ENCODE data around the gene USP51. TPM values are rescaled to one million over a fixed set of nuclear protein-coding genes. Genes with fewer than 3 reads are reported as not detected.
A peak's percentile ranks its signal among the peaks of the same experiment; 100 is the strongest.
"Not testable (repeated sequence)": the region's sequence is repeated elsewhere in the genome, so short reads cannot be mapped to it uniquely, and the experiment has no call there.

USP51 gene
- total RNA-seq, 1 experiment from 2014 or later: 2.0 TPM

DNA sequence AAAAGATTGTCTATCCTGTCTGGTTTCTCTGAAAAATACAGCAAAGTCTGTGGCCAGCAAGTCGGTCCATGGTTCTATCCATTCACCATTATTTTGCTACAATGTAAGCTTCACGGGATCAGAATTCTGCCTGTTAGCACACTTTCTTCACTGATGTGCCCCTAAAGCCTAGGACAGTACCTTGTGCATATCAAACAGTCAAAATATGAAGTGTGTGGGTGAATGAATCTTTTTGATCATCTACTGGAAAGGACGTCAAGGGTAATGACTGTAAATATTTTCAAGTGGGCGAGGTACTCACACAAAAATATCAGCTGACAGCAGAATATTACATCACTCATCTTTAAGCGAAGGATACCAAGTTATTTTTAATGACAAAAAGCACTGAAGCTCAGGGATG is 24.5 kb downstream of the USP51 start:
- not testable (repeated sequence) for DNase-seq (ENCODE audit: low read depth)

DNA sequence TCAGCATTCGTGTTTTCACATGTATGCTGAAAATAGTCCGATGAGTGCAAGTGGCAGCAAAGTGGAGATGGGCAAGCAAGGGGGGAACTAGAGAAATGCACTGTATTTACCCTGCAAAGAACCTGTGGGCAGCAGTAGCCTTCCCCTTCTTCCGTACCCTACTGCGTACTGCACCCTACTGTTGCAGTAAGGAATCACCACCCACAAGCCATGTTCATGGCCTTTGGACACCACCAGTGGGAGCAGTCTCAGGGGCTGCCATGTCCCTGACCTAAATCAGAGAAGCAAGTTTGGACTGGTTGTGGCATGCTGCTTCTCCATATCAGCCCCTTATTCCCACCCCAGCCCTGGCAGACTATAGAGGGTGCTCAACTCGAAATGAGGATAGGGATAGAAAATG is 25.6 kb downstream of the USP51 start:
- not testable (repeated sequence) for DNase-seq (ENCODE audit: low read depth)

DNA sequence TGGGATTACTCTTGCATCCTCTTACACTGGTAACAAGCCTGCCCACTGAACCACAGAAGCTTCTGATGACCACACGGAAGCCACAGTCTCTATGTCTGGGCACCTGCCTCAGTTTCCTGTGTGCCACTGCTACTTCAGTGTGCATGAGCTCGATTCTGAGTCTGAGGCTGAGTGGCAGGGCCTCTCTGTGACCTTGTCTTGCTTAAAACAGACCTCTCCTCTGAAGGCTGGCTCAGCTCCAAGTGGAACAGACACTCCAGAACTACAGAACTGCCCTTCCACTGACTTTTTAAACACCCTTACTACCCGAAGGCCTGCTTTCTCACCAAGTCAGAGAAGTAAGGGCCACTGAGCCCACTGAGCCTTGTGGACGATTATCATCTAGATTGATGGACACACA is 29.7 kb downstream of the USP51 start:
- not testable (repeated sequence) for DNase-seq (ENCODE audit: low read depth)

DNA sequence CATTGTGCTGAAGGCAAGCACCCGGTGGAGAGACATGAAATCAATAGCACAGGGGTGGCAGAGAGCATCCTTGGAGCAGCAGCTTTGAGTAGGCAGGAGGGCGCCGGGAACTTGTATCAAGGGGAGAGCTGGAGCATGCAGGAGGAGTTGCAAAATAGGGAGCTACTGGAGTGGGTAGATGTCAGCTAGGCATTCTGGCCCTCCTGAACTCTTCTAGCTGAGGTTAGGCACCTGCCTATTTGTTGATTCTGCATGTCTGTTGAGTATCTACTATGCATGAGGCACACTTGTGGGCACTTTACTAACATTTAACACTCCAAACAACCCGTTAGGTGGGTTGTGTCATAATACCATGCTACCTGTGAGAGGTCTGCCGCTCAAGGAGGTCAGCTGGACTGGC is 30.2 kb downstream of the USP51 start:
- DNase-seq (ENCODE audit: low read depth): not testable (repeated sequence)

DNA sequence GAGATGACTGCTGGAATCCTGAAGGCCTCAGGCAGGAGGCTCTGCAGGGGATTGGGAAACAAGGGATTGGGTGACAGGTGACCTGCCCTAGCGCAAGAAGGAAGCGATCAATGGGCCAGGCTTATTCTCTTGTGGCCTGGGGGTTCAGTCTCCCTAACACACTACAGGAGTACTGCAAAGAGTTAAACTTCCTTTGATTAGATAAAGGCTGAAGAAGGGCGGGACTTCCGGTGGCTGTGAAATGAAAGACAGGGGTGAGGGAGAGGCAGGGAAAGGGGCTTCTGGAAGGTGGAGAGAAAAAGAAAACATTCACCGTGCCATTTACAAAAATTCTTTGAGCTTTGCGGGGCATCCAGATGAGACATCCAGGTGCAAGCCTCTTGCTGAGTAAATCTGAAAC is 33.9 kb downstream of the USP51 start:
- DNase-seq (ENCODE audit: low read depth): not testable (repeated sequence)

DNA sequence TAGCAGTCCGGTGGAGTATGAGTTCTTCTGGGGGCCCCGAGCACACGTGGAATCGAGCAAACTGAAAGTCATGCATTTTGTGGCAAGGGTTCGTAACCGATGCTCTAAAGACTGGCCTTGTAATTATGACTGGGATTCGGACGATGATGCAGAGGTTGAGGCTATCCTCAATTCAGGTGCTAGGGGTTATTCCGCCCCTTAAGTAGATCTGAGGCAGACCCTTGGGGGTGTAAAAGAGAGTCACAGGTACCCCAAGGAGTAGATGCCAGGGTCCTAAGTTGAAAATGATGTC is 36.9 kb downstream of the USP51 start:
- DNase-seq (ENCODE audit: low read depth): peak; percentile 2

DNA sequence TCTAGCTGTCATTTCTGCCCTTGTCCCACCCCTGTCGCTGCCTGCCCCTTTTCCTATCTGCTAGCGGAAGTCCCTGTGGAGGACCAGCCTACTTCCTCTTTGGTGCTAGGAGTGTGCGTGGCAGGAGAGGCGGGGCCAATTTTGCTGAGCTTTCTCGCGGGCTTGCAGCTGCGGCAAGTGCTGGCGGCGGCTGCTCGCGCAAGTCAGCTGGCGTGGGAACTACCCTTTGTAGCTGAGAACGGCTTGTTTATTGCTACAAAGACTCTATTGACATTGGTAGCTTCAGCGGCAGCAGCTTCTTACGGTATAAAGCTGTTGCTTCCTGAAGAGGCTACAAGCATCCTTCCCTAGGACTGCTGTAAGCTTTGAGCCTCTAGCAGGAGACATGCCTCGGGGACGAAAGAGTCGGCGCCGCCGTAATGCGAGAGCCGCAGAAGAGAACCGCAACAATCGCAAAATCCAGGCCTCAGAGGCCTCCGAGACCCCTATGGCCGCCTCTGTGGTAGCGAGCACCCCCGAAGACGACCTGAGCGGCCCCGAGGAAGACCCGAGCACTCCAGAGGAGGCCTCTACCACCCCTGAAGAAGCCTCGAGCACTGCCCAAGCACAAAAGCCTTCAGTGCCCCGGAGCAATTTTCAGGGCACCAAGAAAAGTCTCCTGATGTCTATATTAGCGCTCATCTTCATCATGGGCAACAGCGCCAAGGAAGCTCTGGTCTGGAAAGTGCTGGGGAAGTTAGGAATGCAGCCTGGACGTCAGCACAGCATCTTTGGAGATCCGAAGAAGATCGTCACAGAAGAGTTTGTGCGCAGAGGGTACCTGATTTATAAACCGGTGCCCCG is 37.4 kb downstream of the USP51 start, which contains the start of gene MAGEH1:
Gene MAGEH1, plus strand, starts transcription at position 138 of the 843 bp plus-strand sequence. Its CDS starts 248 bp downstream, at position 386.
- peak; percentile 82 for DNase-seq (ENCODE audit: low read depth)

DNA sequence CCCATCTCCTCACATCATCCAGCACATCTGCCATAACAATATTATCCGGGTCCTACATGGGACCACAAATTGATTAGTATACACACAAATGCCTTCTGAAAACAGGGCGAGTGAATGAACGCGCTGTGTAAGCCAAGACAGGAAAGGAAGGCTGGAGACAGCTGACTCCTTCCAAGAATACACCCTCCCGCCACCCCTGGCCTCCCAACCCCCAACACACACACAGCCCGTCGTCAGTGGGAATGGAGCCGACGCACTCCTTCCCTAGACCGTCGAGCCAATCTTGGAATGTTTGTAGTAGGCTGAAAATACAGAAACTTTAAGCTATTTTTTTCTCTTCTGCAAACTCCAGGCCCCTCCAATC is 38.0 kb downstream of the USP51 start:
- no peak for DNase-seq (ENCODE audit: low read depth)

DNA sequence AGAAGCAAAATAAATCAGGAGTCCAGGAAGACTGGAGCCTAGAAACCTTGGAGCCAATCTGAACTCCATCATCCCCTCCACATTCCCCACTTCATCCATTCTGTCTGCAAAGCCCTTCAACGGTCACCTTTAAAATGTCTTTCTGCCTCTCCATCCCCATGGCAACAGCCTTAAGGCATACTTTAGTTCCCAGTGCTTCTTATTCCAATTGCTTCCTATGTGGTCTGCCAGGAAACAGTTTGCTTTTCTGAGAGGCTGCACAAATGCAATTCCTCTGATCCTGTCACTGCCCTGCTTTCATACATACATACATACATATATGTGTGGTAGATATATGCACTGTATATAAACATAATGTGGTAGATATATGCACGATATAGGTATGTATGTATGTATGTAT is 38.5 kb downstream of the USP51 start:
- no peak for DNase-seq (ENCODE audit: low read depth)

DNA sequence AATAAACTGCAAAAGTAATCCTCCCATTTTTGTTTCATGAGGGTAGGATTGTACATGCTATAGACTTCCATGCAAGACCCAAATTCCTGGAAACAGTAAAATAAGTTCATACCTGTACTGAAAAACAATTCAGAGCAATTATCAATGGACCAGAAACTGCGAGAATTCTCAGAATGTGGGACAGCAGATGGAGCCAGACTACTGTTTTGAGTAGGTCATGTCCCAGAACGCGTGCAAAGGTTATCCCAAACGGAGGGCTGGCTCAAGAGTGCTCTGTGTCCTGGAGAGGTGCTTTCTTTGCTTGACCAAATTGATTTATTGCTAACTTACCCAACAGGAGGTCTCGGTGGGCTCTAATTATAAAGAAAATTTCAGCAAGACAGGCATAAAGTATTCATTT is 39.4 kb downstream of the USP51 start:
- DNase-seq (ENCODE audit: low read depth): no peak

DNA sequence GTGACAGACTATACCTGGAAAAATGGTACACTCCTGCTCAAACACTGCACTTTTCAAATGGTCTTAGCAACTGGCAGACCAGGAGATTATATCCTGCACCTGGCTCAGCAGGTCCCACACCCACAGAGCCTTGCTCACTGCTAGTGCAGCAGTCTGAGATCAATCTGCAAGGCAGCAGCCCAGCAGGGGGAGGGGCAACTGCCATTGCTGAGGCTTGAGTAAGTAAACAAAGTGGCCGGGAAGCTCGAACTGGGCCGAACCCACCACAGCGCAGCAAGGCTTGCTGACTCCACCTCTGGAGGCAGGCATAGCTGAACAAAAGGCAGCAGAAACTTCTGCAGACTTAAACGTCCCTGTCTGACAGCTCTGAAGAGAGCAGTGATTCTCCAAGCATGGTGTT is 46.2 kb downstream of the USP51 start:
- DNase-seq (ENCODE audit: low read depth): not testable (repeated sequence)

Other genes with a start within 250 kb of the USP51 start
- gene PAGE3, start 224.9 kb downstream of the USP51 start, total RNA-seq (2014; rRNA removed; shearing (Covaris generic)): not detected in 2 replicates
- gene MAGEH1, start 37.7 kb downstream of the USP51 start, total RNA-seq (2014; rRNA removed; shearing (Covaris generic)): 21.3 and 24.4 TPM in 2 replicates
- gene FOXR2, start 133.6 kb upstream of the USP51 start, total RNA-seq (2014; rRNA removed; shearing (Covaris generic)): 6.0 and 7.2 TPM in 2 replicates
- 5.2 and 5.4 TPM in 2 replicates for gene RRAGB, start 227.9 kb upstream of the USP51 start, total RNA-seq (2014; rRNA removed; shearing (Covaris generic))

Data from Daoy (cell line).